ENCODE measurements around the gene CFAP46.

The CFAP46 gene

DNA sequence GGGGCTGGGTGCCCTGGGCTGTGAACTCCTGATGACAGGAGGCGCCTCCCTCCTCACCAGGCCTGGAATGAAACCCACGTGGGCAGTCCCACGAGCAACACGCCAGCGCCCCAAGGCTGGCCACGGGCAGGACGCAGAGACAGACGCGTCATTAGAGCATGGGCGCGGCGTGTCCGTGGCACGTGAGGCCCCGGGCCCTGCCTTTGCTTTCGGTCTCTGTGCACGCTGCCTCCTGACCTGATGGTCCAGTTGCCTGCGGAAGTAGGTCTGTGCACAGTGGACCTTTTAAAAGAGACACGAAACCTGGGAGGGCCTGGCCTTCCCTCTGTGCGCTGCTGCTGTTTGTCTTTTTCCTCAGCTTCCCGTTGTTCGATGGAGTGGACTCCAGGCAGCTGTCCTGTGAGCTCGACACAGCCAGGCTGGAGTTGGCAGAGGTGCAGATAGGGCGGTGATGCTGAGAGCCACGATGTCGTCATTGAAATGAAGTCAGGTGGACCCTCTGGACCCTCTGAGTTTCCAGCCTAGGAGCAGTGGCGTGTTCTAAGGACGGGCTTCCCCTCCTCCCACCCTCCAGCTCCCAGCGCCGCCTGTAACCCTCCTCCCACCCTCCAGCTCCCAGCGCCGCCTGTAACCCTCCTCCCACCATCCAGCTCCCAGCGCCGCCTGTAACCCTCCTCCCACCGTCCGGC, 40.1 kb upstream of the CFAP46 start:
- Mint-ChIP-seq H3K27ac (no peak overlapping the region), H3K4me3 (no peak overlapping the region), H3K4me1 (no peaks in the 10 kb centered on the region), H3K27me3 (peaks cover 14% of the 10 kb centered on the region), H3K9me3 (no peaks in the 10 kb centered on the region)
- DNase-seq (no peak), ATAC-seq (peak; percentile 6)

DNA sequence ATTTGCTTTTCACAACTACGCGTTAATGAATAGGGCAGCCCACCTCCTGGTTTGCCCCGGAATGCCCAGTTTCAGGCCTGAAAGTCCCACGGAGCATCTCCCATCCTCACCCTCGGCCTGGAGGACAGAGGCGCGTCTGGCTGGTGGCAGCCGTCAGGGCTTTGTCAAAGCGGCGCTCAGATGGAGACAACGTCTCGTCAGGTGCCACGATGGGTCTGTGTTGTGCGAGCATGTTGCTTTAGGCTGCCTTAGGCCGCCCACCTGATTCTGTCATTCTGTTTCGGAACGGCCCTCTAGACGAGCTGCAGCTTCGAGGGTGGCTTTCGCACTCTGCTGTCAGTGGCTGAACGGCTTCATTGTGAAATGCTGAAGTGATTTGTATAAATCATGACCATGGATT, 39.4 kb upstream of the CFAP46 start:
- ATAC-seq (no peak), DNase-seq (no peak)
- Mint-ChIP-seq H3K27me3 (peaks cover 21% of the 10 kb centered on the region), H3K4me1 (no peaks in the 10 kb centered on the region), H3K27ac (no peak overlapping the region), H3K9me3 (no peaks in the 10 kb centered on the region), H3K4me3 (no peak overlapping the region)

DNA sequence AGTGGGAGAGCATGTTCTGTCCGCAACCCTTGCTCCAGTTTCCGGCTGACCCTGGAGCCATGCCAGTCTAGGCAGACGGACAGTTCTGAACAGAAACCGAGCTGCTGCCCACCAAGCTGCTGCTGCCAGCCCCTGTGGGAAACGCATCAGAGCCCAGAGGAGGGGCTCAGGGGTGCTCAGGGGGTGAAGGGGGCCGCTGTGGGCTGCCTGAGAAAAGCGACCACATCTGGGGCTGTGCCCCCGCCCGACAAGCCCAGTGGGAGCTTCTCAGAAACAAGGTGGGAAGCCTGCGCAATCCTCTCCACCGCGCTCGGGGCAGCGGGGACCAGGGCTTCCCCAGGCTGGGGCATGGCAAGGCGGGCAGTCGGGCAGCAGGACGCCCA, 38.8 kb upstream of the CFAP46 start:
- no peak for DNase-seq
- Mint-ChIP-seq H3K27me3 (peaks cover 22% of the 10 kb centered on the region), H3K9me3 (no peaks in the 10 kb centered on the region), H3K4me1 (no peaks in the 10 kb centered on the region), H3K27ac (no peak overlapping the region), H3K4me3 (no peak overlapping the region)
- peak; percentile 19 for ATAC-seq

DNA sequence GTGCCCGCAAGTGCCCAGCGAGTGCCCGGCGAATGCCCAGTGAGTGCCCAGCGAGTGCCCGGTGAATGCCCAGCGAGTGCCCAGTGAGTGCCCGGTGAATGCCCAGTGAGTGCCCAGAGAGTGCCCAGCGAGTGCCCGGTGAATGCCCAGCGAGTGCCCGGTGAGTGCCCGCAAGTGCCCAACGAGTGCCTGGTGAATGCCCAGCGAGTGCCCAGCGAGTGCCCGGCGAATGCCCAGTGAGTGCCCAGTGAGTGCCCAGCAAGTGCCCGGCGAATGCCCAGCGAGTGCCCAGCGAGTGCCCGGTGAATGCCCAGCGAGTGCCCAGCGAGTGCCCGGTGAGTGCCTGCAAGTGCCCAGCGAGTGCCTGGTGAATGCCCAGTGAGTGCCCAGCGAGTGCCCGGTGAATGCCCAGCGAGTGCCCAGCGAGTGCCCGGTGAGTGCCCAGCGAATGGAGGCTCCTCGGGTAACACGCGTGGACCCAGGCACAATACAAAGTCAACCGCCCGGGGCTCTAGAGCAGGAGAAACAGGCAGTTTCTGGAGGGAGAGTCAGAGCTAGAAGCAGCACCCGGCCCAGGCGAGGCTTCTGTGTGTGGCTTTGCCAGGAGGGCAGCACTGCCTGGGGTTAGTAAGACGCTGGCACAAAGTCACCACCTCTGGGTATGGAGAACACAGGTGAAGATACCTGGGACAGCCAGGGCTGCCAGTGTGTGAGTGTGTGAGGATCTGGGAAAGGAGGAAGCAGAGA, 38.2 kb upstream of the CFAP46 start:
- H3K9me3 Mint-ChIP-seq: no peaks in the 10 kb centered on the region
- H3K27me3 Mint-ChIP-seq: peaks cover 27% of the 10 kb centered on the region
- no peak for ATAC-seq
- no peak overlapping the region for H3K27ac Mint-ChIP-seq
- H3K4me1 Mint-ChIP-seq: no peaks in the 10 kb centered on the region
- no peak overlapping the region for H3K4me3 Mint-ChIP-seq
- DNase-seq: no peak

DNA sequence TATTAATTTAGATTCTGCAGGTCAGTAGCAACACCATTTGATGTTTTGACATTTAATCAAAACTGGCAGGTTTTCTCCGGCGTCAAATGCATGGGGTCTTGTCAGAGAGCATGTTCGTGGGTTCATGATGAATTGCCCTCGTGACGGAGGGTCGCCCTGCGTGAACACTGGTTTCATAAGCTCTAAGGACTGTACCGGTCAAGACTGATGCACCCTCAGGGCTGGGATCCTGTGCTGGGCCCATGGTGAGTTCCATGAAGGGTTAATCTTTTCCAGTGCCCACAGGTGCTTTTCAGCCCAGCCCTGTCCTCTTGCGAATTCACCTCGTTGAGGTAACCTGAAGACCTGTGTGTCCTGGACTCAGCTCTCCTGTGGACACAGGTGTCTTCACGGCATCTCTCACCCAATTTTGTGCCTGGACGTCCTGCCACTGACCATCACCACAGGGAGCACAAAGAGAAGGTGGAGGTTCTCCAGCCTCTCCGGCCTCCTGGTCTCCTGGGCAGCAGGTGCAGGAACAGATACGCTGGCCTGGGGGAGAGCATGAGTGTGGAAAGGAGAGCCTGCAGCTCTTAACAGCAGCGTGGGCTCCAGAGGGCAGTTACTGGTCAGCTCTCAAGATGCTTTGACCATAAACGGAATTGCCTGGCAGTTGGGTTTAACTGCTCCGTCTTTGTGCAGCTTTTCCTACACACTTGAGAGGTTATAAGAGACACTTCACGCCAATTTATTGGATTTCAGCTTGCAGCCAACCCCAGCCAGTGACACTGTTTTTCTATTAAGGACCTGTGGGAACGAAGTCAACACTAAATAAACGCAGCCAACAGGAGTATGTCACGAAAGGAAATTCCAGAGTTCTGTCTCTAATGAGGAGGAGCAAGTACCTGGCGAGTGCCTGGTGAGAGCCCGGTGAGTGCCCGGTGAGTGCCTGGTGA, 37.4 kb upstream of the CFAP46 start:
- Mint-ChIP-seq H3K4me3 (no peak overlapping the region), H3K4me1 (no peaks in the 10 kb centered on the region), H3K27me3 (peaks cover 29% of the 10 kb centered on the region), H3K27ac (no peak overlapping the region), H3K9me3 (no peaks in the 10 kb centered on the region)
- DNase-seq: no peak
- ATAC-seq: no peak

DNA sequence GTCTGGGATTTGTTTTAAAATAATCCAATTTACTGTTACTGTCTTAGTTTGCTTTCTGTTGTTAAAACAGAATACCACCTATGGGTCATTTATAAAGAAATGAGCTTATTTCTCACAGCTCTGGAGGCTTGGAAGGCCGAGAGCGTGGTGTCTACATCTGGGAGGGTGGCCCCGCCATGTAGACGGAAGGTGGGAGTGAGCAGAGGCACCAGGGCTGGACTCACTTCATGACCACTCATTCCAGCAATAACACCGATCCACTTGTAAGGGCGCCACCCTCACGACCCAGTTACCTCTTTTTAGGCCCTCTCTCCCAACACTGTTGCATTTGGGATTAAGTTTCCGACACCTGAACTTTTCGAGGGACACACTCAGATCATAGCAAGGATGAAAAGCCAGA, 36.2 kb upstream of the CFAP46 start:
- Mint-ChIP-seq H3K4me1 (no peaks in the 10 kb centered on the region), H3K27me3 (peaks cover 29% of the 10 kb centered on the region), H3K9me3 (no peaks in the 10 kb centered on the region), H3K27ac (no peak overlapping the region), H3K4me3 (no peak overlapping the region)
- DNase-seq (no peak), ATAC-seq (no peak)

DNA sequence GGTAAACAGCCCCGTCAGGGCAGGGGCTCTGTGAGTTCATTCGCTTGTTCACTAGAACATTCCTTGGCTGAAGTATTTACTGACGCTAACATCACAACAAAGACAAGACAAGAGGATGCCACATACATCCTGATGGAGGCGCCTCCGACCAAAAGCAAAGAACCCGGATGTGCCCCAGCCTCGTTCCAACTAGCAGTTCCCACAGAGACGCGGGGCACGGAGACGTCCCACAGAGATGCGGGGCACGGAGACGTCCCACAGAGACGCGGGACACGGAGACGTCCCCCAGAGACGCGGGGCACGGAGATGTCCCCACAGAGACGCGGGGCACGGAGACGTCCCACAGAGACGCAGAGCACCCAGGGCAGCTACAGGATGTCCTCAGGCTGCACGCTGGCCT, 35.4 kb upstream of the CFAP46 start:
- no peak overlapping the region for H3K27ac Mint-ChIP-seq
- no peak for ATAC-seq
- no peak for DNase-seq

DNA sequence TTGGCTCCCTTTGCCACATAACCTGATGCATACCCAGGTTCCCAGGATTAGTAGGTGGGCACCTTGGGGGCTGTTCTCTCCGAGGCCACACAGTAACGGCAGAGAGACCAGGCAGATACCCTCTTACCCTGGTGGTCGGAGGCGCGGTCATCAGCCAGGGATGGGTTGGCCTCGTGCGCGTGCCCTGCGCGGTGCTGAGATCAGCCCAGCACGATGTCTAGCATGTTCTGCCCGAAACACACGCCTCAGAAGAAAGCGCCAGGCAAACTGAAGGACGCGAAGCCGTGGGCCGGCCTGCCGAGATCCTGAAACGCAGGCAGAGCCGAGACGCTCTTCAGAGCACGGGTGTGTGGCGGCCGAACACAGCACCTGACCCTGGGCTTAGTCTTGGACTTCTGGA, 34.7 kb upstream of the CFAP46 start:
- Mint-ChIP-seq H3K4me1 (no peaks in the 10 kb centered on the region), H3K4me3 (no peak overlapping the region), H3K27me3 (peaks cover 41% of the 10 kb centered on the region), H3K9me3 (no peaks in the 10 kb centered on the region), H3K27ac (no peak overlapping the region)
- DNase-seq (no peak), ATAC-seq (no peak)

More for the DNA sequence above, 35.4 kb upstream of the CFAP46 start:
- Mint-ChIP-seq H3K9me3 (no peaks in the 10 kb centered on the region), H3K4me3 (no peak overlapping the region), H3K4me1 (no peaks in the 10 kb centered on the region), H3K27me3 (peaks cover 34% of the 10 kb centered on the region)

DNA sequence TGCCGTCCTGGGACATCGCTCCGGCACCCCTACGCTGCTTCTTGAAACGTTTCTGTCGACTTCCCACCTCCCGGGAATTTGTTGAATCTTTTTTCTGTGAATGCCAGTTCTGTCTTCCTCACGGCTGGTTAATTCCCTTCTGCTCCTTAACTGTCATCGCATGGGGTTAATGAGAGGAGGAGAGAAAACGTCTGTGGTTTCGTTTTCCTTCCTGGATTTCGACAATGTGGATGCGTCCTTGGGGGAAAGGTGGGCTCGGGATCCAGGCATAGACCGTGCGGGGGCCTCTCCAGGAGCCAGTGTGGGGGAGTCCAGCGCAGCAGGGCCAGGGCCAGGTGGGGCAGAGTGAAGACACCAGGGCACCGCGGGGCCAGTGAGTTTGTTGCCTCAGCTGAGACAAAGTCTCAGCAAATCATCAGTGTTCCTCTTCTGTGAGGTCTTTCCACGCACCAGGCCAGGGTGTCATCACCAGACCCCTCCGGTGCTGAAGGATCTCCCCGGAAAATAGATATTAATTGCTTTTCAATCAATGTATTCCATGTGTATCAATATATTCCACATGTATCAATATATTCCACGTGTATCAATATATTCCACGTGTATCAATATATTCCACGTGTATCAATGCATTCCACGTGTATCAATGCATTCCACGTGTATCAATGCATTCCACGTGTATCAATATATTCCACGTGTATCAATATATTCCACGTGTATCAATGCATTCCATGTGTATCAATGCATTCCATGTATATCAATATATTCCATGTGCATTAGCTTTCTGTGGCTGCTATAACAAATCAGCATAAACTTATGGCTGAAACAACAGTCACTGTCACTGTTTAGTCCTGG, 33.7 kb upstream of the CFAP46 start:
- DNase-seq (no peak), ATAC-seq (no peak)
- peaks cover 0 to 6% of the 10 kb centered on the region in 2 donors for H3K9me3 Mint-ChIP-seq
- peak overlapping the region in 1 of 2 donors; percentile 47 for H3K27ac Mint-ChIP-seq
- H3K4me3 Mint-ChIP-seq: no peak overlapping the region
- no peaks in the 10 kb centered on the region for H3K4me1 Mint-ChIP-seq
- peaks cover 51% of the 10 kb centered on the region for H3K27me3 Mint-ChIP-seq

DNA sequence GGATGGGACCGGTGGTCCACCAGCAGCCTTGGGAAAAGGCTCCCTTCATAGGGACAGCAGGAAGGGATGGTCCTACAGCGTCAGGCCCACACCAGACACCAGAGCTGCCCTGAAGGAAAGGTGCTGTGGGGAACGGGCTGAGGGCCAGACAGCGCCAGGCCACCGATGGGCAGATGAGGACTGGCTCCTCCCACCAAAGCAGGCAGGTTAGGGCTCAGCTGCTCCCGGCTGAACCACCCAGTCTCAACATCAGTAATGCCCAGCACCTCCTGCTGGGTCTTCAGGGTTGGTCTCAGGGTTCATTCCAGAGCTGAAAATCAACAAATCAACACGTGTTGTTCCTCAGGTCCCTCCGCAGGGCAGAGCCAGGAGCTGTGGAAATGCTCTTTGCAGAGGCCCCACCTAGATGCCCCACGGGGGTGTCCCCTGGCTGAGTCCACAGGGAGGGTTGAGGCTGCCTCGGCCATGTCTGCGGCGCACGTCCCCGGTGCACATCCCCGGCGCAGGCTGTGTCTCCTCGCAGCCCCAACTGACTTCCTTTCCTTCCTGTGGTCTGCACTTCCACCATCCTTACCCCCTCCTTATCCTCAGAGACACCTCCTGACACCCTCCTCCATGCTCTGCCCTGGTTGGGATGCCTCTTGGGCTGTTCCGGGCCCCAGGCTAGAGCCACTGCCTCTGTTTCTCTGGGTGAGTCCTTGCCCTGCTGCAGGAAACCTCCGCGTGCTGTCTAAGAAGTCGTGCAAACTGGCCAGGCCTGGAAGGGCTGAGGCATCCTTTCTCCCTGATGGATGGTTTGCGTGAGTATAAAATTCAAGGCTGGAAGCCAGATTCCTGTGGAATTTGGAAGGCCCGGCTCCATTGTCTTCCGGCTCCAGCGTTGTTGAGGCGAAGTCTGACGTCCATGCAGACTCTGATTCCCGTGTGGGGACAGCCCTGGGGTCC, 32.8 kb upstream of the CFAP46 start:
- DNase-seq: no peak
- Mint-ChIP-seq H3K9me3 (peaks cover 3 to 6% of the 10 kb centered on the region in 2 donors), H3K4me3 (no peak overlapping the region), H3K27ac (no peak overlapping the region), H3K27me3 (peaks cover 52% of the 10 kb centered on the region), H3K4me1 (no peaks in the 10 kb centered on the region)
- no peak for ATAC-seq

DNA sequence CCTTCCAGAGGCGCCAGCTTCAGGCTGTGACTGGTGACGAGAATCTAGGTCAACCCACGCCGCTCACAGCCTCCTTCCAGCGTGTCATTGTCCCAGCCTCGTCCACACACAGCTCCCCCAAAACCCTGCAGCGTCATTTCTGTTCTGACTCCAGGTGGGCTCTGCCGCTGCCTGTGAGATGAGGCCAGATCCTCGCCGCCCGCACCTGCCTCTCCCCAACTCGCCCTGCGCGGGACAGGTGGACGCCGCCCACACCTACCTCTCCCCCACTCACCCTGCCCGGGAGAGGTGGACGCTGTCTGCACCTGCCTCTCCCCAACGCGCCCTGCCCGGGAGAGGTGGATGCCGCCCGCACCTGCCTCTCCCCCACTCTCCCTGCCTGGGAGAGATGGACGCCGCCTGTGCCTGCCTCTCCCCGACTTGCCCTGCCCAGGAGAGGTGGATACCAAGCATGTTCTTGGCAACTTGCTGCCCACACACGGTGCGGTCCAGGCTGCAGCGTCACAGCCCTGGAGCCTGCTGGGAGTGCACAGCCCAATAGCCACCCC, 32.0 kb upstream of the CFAP46 start:
- H3K27me3 Mint-ChIP-seq: peaks cover 52% of the 10 kb centered on the region
- ATAC-seq (peak; percentile 18), DNase-seq (no peak)
- H3K4me3 Mint-ChIP-seq: no peak overlapping the region
- H3K4me1 Mint-ChIP-seq: no peaks in the 10 kb centered on the region
- no peak overlapping the region for H3K27ac Mint-ChIP-seq
- peaks cover 4 to 6% of the 10 kb centered on the region in 2 donors for H3K9me3 Mint-ChIP-seq

DNA sequence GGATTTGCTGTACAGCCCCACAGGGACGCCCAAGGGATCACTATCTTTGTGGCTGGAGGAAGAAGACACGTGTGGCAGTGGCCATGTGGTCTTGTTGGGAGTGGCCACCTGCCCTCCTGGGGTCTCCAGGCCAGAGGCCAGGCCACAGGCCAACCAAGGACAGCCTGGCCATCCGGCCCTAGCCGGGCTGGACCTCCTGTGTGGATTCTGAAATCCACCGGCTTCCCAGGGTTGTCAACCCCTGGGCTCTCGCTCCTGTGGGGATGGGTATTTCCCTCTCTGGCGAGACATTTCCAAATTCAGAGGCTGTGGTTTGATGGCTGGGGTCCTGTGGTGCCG, 31.5 kb upstream of the CFAP46 start:
- DNase-seq (no peak), ATAC-seq (no peak)
- Mint-ChIP-seq H3K9me3 (peaks cover 4 to 6% of the 10 kb centered on the region in 2 donors), H3K27me3 (peaks cover 52% of the 10 kb centered on the region), H3K4me1 (no peaks in the 10 kb centered on the region), H3K4me3 (no peak overlapping the region), H3K27ac (no peak overlapping the region)

DNA sequence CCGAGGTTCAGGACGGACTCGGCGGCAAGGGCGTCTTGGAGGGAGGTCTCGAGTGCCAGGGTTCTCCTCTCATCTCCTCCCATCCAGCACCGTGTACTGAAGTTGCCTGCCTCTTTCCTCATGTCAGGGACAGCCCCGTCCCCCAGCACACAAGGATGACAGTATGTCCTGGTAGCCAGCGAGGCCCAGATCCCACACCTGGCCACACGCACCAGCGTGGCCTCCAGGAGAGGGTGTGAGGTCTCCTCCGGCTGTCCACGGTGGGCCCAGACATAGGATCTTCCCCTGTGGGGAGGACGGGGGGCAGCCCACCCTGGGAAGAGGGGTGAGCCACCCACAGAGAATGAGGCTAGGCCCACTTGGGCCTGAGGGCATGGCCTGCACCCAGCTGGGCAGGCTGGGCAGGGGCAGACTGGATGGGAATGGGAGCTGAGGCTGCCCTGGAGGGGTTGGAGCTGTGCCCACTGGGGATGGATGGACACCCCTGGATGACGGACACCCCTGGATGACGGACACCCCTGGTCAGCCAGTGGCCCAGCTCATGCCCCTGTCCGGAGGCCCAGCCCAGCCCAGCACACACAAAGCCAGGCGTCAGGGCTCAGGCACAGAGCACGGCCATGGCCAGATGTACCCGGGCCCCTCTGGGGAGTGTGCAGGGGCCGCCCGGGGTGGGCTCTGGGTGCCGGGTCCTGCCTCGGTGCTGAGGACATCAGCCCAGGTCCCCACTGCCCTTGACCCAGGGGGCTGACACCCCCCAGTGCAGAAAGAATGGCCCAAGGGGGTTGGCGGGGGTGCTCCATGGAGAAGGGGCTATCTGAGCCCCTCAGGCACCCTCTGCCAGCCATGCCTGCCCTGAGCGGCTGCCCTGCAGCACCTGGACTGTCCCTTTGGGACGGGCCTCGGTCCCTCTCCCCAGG, 30.9 kb upstream of the CFAP46 start:
- H3K27me3 Mint-ChIP-seq: peaks cover 52% of the 10 kb centered on the region
- DNase-seq: no peak
- no peak overlapping the region for H3K27ac Mint-ChIP-seq
- peak; percentile 46 for ATAC-seq
- no peak overlapping the region for H3K4me3 Mint-ChIP-seq
- no peaks in the 10 kb centered on the region for H3K4me1 Mint-ChIP-seq
- H3K9me3 Mint-ChIP-seq: peaks cover 4 to 6% of the 10 kb centered on the region in 2 donors

All from stimulated activated naive CD8-positive, alpha-beta T cell treated with anti-CD3 and anti-CD28 coated beads, Interleukin-15, amount 100 ng/mL, for 72 hours (primary cell).